ENCODE measurements around the gene PPP1R16B.

The PPP1R16B gene

DNA sequence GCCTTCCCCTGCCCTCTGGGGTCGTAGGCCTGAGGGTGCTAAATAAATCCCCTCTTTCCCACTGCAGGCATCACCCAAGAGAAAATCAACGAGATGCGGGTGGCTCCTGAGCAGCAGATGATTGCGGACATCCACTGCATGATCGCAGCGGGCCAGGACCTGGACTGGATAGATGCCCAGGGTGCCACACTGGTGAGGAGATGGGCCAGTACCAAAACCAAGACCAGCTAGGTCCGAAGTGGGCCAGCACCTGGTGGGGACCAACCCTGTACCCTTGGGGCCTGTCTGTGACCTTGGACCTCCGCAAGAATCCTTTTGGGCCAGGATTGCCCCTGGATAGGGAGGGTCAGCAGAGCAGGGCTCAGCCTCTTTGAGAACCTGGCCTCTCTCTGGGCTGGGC is 97.1 kb downstream of the PPP1R16B start:
- no peak for DNase-seq

DNA sequence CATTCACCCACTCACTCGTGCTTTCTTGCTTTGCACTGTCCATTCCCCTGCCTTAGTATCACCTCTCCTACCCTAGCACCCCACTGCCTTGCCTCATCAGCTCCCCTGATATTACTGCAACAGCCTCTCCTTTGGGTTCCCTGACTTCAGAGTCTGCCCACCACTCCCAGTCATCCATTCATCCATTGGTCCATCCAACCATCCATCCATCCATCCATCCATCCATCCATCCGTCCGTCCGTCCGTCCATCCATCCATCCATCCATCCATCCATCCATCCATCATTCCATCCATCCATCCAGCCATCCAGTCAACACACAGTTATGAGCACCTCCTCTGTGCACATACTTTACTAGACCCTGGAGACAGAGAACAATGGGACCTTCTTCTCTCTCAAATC is 97.8 kb downstream of the PPP1R16B start:
- DNase-seq = no peak

DNA sequence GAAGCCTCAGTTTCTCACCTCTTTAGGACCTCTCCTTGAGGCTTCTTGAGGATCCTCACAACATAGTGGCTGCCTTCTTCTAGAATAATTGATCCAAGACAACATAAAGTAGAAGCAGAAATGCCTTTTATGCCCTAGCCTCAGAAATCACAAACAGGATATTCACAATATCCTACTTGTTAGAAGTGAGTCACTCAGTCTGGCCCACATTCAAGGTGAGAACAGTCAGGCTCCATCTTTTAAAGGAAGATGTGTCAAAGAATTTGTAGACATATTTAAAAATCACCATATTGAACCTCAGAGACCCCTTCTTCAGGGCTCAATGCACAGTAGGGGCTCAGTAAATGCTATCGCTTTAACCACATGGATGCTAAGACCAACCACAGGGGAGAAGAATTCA is 99.9 kb downstream of the PPP1R16B start:
- no peak for DNase-seq

DNA sequence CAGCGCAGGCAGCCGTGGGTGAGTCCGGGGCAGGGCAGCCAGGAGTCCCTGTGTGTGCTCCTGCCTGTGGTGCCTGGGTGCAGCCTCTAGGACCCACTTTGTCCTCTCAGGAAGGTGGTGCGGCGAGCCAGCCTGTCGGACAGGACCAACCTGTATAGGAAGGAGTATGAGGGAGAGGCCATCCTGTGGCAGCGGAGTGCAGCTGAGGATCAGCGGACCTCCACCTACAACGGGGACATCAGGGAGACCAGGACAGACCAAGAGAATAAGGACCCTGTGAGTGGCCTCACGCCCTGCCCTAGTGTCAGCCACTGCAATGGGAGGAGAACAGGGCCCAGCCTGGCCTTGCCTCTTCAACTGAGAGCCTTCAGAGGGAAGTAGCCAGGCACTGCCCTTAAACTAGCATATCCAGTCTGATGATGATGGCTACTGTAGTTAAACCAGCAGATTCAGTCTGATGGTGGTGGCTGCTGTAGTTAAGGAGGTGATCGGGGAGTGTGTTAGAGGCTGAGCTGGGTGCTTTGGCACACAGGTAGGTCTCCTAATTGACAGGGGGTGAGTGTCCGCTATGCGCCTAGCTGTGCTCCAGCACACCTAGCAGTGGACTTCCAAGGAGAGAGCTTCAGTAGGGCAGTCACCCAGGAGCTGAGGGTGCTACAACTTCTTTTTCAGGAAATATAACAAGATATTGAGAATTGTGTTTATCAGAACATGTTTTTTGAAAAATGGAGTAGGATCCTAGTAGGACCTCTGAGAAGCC is 102.6 kb downstream of the PPP1R16B start:
- DNase-seq = no peak

DNA sequence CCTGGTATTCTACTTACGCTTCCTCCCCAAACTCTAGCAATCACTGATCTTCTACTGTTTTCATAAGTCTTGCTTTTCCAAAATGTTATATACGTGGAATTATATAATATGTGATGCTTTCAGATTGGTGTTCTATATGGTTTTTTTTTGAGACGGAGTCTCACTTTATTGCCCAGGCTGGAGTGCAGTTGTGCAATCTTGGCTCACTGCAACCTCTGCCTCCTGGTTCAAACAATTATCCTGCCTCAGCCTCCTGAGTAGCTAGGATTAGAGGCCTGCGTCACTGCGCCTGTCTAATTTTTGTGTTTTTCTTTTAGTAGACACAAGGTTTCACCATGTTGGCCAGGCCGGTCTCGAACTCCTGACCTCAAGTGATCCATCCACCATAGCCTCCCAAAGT is 109.9 kb downstream of the PPP1R16B start:
- DNase-seq = no peak

DNA sequence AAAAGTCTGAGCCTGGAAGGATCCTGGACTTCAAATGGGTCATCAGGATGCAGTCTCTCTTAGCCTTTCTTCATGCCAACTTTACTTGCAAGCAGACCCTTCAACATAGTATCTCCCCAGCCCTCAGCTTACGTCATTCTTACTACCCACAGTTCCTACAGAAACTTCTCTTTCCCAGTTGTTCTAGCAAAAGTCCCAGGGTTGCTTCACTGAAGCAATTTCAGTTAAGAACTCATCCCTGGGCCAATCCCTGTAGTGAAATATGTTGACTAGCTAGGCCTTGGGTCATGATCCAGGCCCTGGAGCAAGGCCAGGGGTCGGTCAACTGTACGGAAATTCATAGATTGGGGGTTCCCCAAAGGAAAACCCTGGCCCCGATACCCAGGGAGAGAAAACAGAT is 112.2 kb downstream of the PPP1R16B start:
- no peak for DNase-seq

DNA sequence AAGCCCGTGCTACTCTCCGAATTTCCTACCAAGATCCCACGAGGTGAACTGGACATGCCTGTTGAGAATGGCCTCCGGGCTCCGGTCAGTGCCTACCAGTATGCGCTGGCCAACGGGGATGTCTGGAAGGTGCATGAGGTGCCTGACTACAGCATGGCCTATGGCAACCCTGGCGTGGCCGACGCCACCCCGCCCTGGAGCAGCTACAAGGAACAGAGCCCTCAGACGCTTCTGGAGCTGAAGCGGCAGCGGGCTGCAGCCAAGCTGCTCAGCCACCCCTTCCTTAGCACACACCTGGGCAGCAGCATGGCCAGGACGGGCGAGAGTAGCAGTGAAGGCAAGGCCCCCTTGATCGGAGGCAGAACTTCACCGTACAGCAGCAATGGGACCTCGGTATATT is 112.7 kb downstream of the PPP1R16B start:
- no peak for DNase-seq

DNA sequence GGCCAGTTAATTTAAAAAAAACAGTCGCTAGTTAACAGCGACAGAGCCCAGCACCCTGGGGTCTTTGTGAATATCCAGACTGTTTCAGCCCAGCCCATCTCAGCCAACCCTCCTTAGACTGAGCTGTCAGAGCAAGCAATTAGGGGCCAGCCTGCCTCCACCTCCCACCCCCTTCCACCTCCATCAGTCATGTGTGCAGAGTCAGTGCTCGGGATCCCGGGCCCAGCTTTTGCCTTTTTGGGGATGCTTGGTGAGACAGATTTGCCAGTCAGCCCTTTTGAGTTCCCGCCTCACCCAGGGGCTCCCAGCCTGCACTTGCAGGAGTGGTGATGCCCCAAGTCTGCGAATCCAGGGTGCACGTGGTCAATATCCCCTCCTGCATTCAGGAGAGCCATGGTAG is 114.2 kb downstream of the PPP1R16B start:
- DNase-seq = no peak

DNA sequence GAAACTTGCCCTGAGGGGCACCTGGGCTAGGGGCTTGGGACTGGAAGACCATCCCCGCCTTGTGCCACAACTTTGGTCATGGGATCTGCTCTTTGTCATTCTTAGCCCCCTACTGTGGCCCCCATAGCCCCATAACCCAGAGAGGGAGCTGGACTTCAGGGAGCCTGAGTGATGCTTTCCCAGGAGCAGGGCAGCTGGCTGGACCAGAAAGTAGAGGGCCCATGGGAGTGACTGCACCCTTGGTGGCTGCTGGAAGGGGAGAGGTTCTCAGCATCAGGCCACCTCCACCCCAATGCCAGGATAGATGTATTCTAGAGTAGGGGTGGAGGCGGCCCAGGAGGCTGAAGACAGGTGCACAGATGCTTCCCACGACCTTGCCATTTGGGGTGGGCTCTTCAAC is 114.9 kb downstream of the PPP1R16B start:
- no peak for DNase-seq

DNA sequence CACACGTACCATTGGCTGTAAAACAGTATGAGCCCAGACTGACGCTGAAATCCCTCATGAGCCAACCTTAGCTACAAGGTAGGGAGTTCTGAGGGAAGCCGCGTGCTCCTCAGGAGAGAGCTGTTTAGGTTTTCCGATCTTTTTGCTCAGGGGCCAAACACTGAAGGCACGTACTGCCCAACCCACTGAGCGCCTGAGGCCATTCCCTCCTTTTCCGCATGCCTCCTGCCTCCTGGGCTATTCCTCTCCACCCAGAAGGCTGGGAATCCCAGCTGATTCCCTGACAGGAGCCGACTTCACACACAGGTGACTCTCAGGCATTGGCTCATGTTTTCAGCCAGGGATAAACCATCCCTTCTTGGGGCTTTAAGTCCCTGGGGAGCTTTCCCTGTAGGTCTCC is 115.4 kb downstream of the PPP1R16B start:
- no peak for DNase-seq

DNA sequence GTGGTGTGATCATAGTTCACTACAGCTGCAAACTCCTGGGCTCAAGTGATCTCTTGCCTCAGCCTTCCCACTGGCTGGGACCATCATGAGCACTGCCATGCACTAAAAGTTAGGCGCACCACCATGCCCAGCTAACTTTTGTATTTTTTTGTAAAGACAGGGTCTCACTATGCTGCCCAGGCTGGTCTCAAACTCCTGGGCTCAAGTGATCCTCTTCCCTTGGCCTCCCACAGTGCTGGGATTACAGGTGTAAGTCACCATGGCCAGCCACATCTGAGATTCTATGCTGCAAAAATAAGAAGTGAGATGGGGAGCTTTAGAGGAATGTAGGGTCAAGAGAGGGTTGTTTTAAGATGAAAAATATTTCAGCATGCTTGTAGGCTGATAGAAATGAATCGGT is 119.2 kb downstream of the PPP1R16B start:
- no peak for DNase-seq

DNA sequence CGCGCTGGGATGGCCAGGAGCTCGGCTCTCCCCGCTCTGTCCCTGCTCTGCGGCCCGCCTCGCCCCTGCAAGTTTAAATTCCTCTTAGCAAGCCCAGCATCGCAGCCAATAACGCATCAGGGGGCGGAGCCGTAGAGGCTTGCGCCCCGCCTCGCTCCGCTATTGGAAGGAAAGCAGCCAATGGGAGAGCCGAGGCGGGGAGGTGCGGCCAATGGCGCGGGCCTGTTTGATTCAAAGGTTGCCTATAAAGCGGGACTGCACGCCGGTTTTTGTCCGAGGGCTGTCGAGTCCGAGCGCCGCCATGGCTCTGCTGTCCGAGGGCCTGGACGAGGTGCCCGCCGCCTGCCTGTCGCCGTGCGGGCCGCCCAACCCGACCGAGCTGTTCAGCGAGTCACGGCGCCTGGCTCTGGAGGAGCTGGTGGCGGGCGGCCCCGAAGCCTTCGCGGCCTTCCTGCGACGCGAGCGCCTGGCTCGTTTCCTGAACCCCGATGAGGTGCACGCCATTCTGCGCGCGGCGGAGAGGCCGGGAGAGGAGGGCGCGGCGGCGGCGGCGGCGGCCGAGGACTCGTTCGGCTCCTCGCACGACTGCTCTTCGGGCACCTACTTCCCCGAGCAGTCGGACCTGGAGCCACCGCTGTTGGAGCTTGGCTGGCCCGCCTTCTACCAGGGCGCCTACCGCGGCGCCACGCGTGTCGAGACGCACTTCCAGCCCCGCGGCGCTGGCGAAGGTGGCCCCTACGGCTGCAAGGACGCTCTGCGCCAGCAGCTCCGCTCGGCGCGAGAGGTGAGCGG is 120.8 kb downstream of the PPP1R16B start, which contains the start of gene FAM83D:
Gene FAM83D, plus strand, starts transcription at position 276 of the 792 bp plus-strand sequence. Its CDS starts 26 bp downstream, at position 302.
- DNase-seq = peak; percentile 97

DNA sequence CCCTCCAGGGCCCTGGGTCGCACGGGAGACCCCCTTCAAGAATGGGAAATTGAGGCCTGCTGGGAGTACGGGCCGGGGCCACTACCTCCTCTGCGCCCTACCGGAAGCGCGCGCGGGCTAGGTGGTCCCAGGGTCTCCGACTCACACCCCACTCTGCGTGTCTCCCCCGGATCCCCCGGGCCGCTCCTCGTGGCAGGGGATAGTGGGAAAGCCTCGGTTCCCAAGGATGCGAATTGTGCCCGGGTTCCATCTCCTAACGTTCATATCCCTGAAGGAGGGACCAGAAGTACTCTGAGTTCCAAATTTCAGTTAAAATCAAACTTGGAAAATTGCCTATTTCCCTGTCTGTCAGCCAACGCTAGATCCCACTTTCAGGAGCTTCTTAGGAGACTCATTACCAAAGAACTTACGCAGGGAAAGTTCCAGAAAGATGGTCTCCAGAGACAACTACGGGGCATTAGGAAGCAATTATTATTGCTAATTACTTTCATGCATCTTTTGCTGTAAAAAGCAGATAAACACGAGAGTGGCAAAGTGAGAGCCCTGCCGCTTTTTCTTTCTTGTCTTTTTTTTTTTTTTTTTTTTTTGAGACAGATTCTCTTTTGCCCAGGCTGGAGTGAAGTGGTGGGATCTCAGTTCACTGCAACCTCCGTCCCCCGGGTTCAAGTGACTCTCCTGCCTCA is 121.6 kb downstream of the PPP1R16B start:
- DNase-seq = no peak

DNA sequence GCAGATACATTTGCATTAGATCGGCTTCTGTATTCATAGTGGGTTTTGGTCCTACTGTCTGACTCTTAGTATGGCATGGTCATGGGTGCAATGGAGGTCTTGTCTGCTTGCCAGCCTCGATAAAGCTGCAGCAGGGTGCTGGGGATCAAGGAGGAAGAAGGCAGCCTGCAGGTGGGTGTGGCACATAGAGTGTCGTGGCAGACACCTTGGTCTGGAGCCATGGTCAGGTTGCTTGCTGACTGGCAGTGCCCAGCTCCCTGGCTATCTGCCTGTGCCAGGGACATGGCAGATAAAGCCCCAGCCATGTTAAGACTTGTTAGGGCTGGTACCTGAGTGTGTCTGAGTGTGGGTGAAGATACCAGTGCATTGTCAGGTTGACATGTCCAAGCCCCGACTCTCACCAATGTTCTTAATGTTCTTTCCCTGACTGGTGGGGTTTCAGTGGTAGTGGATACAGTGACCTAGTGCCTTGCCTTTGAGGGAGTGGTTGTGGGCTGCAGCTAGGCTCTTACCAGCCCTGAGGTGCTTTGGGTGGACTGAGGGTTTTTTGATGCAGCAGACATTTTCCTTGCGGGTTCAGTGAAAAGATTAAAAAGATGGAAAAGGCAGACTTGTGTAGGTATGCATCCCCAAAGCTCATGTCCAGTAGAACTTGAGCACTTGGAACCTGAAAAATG is 122.5 kb downstream of the PPP1R16B start:
- no peak for DNase-seq

DNA sequence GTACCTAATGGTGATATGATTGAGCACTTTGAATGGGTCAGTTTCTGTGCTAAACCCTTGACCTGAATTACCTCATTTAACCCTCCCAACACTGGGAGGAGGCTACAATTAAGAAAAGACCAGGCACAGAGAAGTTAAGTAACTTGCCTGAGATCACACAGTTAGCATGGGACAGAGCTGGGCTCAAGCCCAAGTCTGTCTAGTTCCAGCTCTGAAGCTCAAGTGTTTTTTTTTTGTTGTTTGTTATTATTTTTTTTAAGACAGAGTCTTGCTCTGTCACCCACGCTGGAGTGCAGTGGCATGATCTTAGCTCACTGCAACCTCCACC is 124.7 kb downstream of the PPP1R16B start:
- DNase-seq = no peak

DNA sequence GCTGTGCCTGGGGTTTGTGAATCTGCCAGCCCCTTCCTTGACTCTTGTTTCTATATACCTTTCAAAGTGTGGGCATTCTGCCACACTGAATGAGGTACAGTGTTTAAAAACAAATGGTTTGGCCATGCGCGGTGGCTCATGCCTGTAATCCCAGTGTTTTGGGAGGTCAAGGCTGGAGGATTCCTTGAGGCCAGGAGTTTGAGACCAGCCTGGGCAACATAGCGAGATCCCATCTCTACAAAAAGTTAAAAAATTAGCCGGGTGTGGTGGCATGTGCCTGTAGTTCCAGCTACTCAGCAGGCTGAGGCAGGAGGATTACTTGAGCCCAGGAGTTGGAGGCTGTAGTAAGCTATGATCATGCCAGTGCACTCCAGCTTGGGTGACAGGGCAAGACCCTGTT is 126.5 kb downstream of the PPP1R16B start:
- no peak for DNase-seq

DNA sequence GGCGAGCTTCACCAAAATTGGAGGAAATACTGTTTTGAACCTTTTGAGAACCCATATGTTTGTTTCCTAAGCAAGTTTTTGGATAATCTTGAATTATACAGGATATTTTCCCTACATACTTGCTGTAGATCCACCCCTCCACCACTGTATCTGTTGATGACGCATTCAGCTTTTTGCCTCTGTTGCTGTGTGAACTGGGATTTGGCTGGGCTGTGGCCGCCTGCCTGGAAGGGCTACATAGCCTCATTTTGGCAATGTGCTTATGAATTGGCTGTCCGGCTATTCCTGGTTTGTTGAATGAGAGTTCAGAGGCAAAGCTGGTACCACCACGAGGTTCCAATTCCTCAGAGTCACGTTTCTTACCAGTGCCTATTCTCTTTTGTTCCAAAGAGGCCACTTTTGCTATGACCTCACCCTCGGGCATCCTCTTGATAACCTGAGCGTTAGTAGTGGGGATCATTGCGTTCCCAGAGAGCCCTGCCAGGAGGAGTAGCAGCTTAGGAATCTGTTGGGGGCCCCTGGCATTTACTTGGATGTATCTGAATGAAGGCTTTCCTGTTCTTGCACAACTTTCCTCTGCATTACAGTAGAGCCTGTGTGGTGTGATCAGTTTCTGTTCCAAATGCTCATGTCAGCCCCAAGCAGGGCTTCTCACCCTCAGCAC is 127.1 kb downstream of the PPP1R16B start:
- no peak for DNase-seq

DNA sequence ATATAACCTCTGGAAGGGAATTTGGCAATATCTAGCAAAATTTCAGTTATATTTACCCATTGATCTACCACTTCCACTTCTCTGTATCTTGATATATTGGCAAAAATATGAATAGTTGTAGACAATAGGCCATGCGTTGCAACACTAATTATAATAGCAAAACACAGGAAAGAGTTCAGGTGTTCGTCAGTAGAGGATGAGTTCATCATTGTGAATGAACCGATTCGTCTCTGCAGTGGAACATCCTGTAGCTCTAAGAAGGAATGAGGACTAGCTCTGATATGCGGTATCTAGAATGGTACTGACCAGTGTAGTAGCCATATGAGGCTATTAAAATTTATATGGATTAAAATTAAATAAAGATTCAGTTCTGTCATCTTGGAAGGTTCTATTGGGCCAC is 129.0 kb downstream of the PPP1R16B start:
- no peak for DNase-seq

DNA sequence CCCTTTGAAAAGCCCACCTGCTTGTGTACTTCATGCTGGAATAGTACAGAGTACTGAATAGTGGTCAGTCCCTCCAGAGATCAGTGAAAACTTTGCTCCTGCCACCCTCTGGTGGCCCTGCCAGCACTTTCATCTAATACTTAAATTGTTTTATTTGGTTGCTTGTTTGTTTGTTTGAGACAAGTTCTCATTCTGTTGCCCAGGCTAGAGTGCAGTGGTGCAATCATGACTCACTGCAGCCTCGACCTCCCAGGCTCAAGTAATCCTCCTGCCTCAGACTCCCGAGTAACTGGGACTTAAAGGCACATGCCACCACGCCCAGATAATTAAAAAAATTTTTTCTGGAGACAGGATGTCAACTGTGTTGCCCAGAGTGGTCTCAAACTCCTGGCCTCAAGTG is 129.8 kb downstream of the PPP1R16B start:
- DNase-seq = no peak

DNA sequence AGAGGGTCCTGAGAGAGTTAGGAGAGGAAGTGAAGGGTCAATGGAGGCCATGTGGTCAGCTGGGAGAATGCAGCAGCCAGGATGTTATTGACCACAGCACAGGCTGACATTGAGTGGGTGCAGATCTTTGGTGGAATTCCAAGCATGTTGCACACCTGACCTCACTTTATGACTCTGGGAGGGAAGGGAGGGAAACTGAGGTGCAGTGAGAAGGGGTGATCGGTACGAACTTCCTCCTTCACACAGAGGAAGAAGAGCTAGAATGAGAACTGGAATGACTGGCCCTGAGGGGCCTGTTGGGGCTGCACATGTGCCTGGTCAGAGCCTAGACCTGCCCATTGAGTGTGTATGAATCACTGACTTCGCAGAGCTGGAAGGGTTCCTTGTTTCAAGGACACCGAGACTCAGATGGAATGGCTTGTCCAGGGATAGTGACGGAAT is 130.5 kb downstream of the PPP1R16B start:
- no peak for DNase-seq

DNA sequence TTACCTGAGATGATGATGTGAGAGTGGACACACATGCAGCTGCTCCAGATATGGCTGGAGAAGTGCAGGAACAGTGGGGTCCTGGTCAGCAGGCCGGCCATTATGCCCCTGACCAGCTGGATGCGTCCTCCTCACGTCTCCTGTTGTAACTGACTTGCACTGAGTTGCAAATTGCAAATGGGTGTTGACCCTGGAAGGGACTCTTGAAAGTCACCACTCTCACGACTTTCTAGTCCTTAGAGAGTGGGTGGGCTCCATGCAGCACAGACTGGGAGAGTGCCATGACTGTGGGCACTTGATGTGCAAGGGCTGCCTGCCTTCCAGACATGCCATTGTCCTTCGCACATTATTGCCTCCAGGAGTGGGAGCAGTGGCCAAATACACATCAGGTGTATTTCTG is 131.5 kb downstream of the PPP1R16B start:
- no peak for DNase-seq

DNA sequence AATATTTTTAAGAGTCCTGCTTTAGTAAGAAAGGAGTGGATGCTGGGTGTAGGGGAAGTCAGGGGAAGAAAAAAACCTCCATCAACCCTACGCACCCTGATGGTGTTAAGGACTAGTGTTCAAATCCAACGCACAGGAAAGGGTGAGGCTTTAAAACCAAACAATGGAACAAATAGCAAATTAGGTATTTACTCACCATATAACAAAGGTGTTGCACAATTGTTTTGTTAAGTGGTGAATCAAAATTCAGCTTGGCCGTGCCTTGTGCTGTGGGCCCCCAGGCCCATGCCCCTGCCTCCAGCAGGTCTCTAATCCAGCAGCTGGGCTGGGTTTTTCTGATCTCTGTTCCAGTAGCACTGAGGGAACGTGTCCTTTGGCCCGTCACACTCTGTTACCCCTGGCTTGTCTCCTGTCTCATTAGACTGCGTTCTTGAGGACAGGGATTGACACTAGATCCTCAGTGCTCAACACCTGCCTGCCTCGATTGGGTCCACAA is 132.5 kb downstream of the PPP1R16B start:
- DNase-seq = no peak

DNA sequence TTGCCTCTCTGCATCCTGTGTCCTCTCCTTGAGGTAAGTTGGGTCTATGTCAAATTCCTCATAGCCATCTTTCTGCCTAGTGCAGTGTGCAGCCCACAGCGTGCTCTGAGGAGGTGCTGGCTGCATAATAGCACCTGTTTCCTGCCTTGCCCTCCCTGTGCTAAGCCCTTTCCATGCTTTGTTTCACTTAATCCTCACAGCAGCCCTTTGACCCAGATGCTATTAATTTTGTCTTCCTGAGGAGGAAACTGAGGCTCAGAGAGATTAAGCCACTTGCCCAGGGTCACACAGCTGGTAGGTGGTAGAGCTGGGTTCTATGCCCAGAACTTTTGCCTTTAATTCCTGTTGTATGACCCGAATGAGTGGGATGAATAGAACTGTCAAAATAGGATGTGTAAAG is 134.2 kb downstream of the PPP1R16B start:
- no peak for DNase-seq
